Measurements from ENCODE around the gene ZNF438. TPM values are rescaled to one million over a fixed set of nuclear protein-coding genes. Genes with fewer than 3 reads are reported as not detected.

ZNF438 gene, protein sequence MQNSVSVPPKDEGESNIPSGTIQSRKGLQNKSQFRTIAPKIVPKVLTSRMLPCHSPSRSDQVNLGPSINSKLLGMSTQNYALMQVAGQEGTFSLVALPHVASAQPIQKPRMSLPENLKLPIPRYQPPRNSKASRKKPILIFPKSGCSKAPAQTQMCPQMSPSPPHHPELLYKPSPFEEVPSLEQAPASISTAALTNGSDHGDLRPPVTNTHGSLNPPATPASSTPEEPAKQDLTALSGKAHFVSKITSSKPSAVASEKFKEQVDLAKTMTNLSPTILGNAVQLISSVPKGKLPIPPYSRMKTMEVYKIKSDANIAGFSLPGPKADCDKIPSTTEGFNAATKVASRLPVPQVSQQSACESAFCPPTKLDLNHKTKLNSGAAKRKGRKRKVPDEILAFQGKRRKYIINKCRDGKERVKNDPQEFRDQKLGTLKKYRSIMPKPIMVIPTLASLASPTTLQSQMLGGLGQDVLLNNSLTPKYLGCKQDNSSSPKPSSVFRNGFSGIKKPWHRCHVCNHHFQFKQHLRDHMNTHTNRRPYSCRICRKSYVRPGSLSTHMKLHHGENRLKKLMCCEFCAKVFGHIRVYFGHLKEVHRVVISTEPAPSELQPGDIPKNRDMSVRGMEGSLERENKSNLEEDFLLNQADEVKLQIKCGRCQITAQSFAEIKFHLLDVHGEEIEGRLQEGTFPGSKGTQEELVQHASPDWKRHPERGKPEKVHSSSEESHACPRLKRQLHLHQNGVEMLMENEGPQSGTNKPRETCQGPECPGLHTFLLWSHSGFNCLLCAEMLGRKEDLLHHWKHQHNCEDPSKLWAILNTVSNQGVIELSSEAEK
- 2.8 and 6.3 TPM in 2 replicates for total RNA-seq

DNA sequence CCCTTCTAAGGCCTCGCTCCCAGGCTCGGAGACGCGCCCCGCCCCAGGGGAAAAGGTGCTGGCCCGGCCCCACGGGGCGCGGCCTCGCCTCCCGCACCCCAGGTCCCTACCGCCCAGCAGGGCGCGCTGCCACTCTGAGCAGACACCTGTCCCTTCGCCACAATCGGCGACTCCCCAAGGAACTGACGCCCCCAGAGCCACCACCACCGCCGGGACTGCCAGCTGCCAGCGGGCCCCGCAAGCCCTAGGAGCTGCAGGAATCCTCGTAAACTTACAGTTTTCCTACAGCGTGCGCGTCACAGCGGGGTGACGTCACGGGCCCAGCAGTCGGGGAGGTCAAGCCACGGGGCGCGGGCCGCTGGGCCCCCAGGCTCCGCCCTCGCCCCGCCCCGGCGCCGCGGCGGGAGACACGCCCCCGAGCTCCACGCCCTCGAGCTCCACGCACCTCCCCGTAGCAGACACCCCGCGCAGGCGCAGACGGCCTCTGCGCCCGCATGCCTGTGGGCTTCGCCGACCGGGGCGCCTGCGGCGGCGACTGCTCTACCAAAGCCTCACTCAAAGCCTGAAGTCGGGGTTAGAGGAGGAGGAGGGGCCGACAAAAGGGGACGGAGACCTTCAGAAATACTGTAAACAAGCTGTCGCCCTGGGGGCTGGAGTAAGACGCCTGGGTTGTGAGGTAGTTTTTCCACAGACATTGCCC lies at the start of gene ZNF438:
Gene ZNF438, minus strand, starts transcription at position 308 of the 700 bp plus-strand sequence. CDS start 154,831 bp downstream, outside the sequence.

